AG04449 (cell line): ENCODE measurements around the gene CASP9.

Experiments
- CTCF ChIA-PET: fragments of 350-600 bp; formaldehyde crosslinking; extraction: SDS; loops from one replicate; lab custom pipeline; 2021; ENCODE audit warnings: antibody characterized with exemption; lab: Yijun Ruan, JAX
- POLR2A ChIA-PET: fragments of 400-600, 350-600 bp; formaldehyde crosslinking; extraction: SDS; loops from one replicate; lab custom pipeline; 2020; ENCODE audit warnings: antibody characterized with exemption, inconsistent platforms; lab: Yijun Ruan, JAX
- DNase-seq: peaks from one replicate; pipeline ENCODE4 v3.0.0-alpha.2; 2010; ENCODE audit warnings: low read depth, low spot score
- H3K4me3 ChIP-seq: 2 replicates; pipeline ENCODE4 v1.5.1; 2011; ENCODE audit warnings: low read depth, mild to moderate bottlenecking, control low read depth, low read length
- CTCF ChIP-seq: IDR thresholded peaks from one replicate; pipeline ENCODE4 v1.5.1; 2011; ENCODE audit warnings: mild to moderate bottlenecking, moderate library complexity, low read length, control low read depth, inconsistent platforms; ENCODE audit not compliant: insufficient read depth; ENCODE audit errors: missing control alignments

Gene CASP9

GRCh38 chr1:15451014-15451722, 72.8 kb downstream of the CASP9 start:
- TF ChIP-seq CTCF: no peak
- ChIA-PET CTCF (no interaction called here), POLR2A (no interaction called here)
- DNase-seq: no peak
- no peak overlapping the region for H3K4me3 ChIP-seq

DNA sequence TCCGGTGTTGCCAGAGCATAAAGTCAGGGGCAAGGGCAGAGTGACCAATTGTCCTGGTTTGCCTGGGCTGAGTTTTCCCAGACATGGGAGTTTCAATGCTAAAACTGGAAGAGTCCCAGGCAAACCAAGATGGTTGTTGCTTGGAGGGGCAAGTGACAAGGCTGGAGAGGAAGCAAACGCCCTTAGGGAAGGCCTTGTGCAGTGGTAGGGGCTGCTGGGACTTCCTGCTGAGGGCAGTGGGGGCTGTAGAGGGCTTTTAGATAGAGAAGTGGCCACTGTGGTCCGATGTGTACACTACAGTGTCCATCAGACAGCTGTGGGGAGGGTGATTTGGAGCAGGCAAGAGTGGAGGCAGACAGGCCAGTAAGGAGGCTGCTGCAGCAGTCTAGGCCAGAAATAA, 74.4 kb downstream of the CASP9 start:
- no peak overlapping the region for H3K4me3 ChIP-seq
- no peak for DNase-seq
- ChIA-PET CTCF (interaction anchor here (1.1 to 3.5 kb wide), 2 partner anchors 18 kb away, joined by 3 to 14 read pairs; no protein-coding TSS in a partner anchor), POLR2A (no interaction called here)
- TF ChIP-seq CTCF: no peak

DNA sequence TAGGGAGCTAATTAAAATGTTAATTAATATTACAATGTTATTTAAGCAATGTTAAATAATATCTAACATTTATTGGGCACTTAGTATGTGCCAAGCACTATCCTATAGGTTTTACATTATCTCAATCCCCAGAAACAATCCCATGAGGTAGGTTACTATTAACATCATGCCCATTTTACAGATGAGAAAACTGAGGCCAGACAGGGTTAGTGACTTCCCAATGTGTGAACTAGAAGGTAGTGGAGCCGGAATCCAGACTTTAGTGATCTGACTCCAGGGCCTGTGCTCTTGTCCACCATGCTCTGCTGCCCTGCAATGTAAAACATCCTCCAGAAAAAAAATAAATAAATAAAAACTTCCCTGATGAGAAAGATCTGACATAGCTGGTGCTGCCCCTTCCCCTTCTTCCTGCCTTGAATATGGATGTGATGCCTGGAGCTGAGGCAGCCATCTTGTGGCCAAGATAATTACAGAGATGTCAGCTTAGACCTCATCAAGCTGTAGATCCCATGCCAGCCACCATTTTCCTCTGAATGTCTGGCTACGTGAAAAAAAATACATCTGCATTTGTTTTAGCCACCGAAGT, 75.0 kb downstream of the CASP9 start:
- ChIA-PET CTCF (interaction anchor here (2.5 to 3.5 kb wide), 2 partner anchors 17 to 125 kb away, joined by 11 to 14 read pairs; no protein-coding TSS in a partner anchor), POLR2A (no interaction called here)
- no peak overlapping the region for H3K4me3 ChIP-seq
- no peak for TF ChIP-seq CTCF
- DNase-seq: no peak

GRCh38 chr1:15446212-15446611, 77.8 kb downstream of the CASP9 start:
- POLR2A ChIA-PET: no interaction called here
- no peak overlapping the region for H3K4me3 ChIP-seq
- CTCF ChIA-PET: interaction anchor here (3.5 kb wide), 1 partner anchor 14 kb away, joined by 14 read pairs; no protein-coding TSS in a partner anchor
- no peak for TF ChIP-seq CTCF
- DNase-seq: no peak

GRCh38 chr1:15445390-15446122, 78.5 kb downstream of the CASP9 start:
- ChIA-PET CTCF (interaction anchor here (3.4 kb wide), 1 partner anchor 12 kb away, joined by 31 read pairs; no protein-coding TSS in a partner anchor), POLR2A (no interaction called here)
- DNase-seq: no peak
- H3K4me3 ChIP-seq: no peak overlapping the region
- TF ChIP-seq CTCF: no peak
